HG02943 (cell line): Measurements from ENCODE around the gene FAM3C.

ENCODE experiments used
- ATAC-seq: cut with Tn5 transposase; IDR thresholded peaks from one replicate; pipeline ENCODE4 v1.9.1; 2021; ENCODE audit warnings: mild to moderate bottlenecking, low read depth, moderate library complexity; ENCODE audit not compliant: unreplicated experiment

The FAM3C gene

GRCh38 chr7:121383235-121383910, 12.7 kb downstream of the FAM3C start:
- ATAC-seq = no peak

- no peak for ATAC-seq
Observed at GRCh38 chr7:121382473-121382872, 13.6 kb downstream of the FAM3C start.

GRCh38 chr7:121379930-121380329, 16.2 kb downstream of the FAM3C start:
- no peak for ATAC-seq

- no peak for ATAC-seq
Observed at GRCh38 chr7:121376979-121377378, 19.1 kb downstream of the FAM3C start.

- no peak for ATAC-seq
Observed at GRCh38 chr7:121373177-121373576, 22.9 kb downstream of the FAM3C start.

GRCh38 chr7:121372376-121373010, 23.6 kb downstream of the FAM3C start:
- peak; percentile 87 for ATAC-seq

GRCh38 chr7:121371883-121372282, 24.2 kb downstream of the FAM3C start:
- no peak for ATAC-seq

GRCh38 chr7:121371367-121371766, 24.7 kb downstream of the FAM3C start:
- ATAC-seq = no peak

GRCh38 chr7:121369462-121369861, 26.6 kb downstream of the FAM3C start:
- peak; percentile 50 for ATAC-seq

- no peak for ATAC-seq
Observed at GRCh38 chr7:121366852-121367431, 29.2 kb downstream of the FAM3C start.

GRCh38 chr7:121360564-121360963, 35.5 kb downstream of the FAM3C start:
- no peak for ATAC-seq

- no peak for ATAC-seq
Observed at GRCh38 chr7:121355574-121355973, 40.5 kb downstream of the FAM3C start.

- ATAC-seq = no peak
Observed at GRCh38 chr7:121352323-121352722, 43.8 kb downstream of the FAM3C start.

- ATAC-seq = no peak
Observed at GRCh38 chr7:121351682-121352081, 44.4 kb downstream of the FAM3C start.

- ATAC-seq = no peak
Observed at GRCh38 chr7:121344497-121344896, 51.6 kb downstream of the FAM3C start.

- ATAC-seq = no peak
Observed at GRCh38 chr7:121344093-121344492, 52.0 kb downstream of the FAM3C start.

- ATAC-seq = no peak
Observed at GRCh38 chr7:121343302-121343701, 52.8 kb downstream of the FAM3C start.

GRCh38 chr7:121342631-121343030, 53.5 kb downstream of the FAM3C start:
- no peak for ATAC-seq

GRCh38 chr7:121341933-121342332, 54.2 kb downstream of the FAM3C start:
- ATAC-seq = no peak

- no peak for ATAC-seq
Observed at GRCh38 chr7:121339082-121339481, 57.0 kb downstream of the FAM3C start.

- no peak for ATAC-seq
Observed at GRCh38 chr7:121337398-121337797, 58.7 kb downstream of the FAM3C start.

- ATAC-seq = no peak
Observed at GRCh38 chr7:121336579-121336978, 59.5 kb downstream of the FAM3C start.
